Measurements from ENCODE around the gene FAM216A.
"Not testable (repeated sequence)": the region's sequence is repeated elsewhere in the genome, so short reads cannot be mapped to it uniquely, and the experiment has no call there.

Gene FAM216A

GRCh38 chr12:110468214-110469048, at the start of gene FAM216A, which contains the start of gene GPN3:
Gene FAM216A (plus strand): TSS chr12:110468845. CDS start chr12:110468876, 31 bp downstream.
Gene GPN3 (minus strand): TSS chr12:110468257. CDS start chr12:110468203, 54 bp downstream.
- peak; percentile 99 for DNase-seq (ENCODE audit: low read depth)

GRCh38 chr12:110420644-110421043, 48.0 kb upstream of the FAM216A start:
- not testable (repeated sequence) for DNase-seq (ENCODE audit: low read depth)

GRCh38 chr12:110421159-110421661, 47.4 kb upstream of the FAM216A start:
- DNase-seq (ENCODE audit: low read depth), result no peak

GRCh38 chr12:110421701-110422100, 46.9 kb upstream of the FAM216A start:
- no peak for DNase-seq (ENCODE audit: low read depth)

- no peak for DNase-seq (ENCODE audit: low read depth)
These were observed 44.4 kb upstream of the FAM216A start for GRCh38 chr12:110424237-110424636.

- no peak for DNase-seq (ENCODE audit: low read depth)
These were observed 42.2 kb upstream of the FAM216A start for GRCh38 chr12:110426406-110426805.

- DNase-seq (ENCODE audit: low read depth), result not testable (repeated sequence)
These were observed 39.0 kb upstream of the FAM216A start for GRCh38 chr12:110429676-110430075.

GRCh38 chr12:110431957-110432587, 36.6 kb upstream of the FAM216A start:
- DNase-seq (ENCODE audit: low read depth), result no peak

- peak; percentile 65 for DNase-seq (ENCODE audit: low read depth)
These were observed 32.4 kb upstream of the FAM216A start for GRCh38 chr12:110436231-110436630.

GRCh38 chr12:110444455-110444854, 24.2 kb upstream of the FAM216A start:
- DNase-seq (ENCODE audit: low read depth), result no peak

GRCh38 chr12:110449799-110450497, 18.7 kb upstream of the FAM216A start, which contains the start of gene ARPC3:
Gene ARPC3 (minus strand): TSS chr12:110450337. CDS start chr12:110450260, 77 bp downstream.
- peak; percentile 97 for DNase-seq (ENCODE audit: low read depth)

GRCh38 chr12:110451263-110451662, 17.4 kb upstream of the FAM216A start:
- DNase-seq (ENCODE audit: low read depth), result no peak

- no peak for DNase-seq (ENCODE audit: low read depth)
These were observed 14.9 kb upstream of the FAM216A start for GRCh38 chr12:110453569-110454296.

- no peak for DNase-seq (ENCODE audit: low read depth)
These were observed 9.9 kb upstream of the FAM216A start for GRCh38 chr12:110458756-110459155.

- DNase-seq (ENCODE audit: low read depth), result not testable (repeated sequence)
These were observed 7.5 kb upstream of the FAM216A start for GRCh38 chr12:110461189-110461588.

- no peak for DNase-seq (ENCODE audit: low read depth)
These were observed 3.6 kb upstream of the FAM216A start for GRCh38 chr12:110465024-110465423.

- not testable (repeated sequence) for DNase-seq (ENCODE audit: low read depth)
These were observed 2.9 kb upstream of the FAM216A start for GRCh38 chr12:110465765-110466164.

GRCh38 chr12:110466791-110467190, 1.9 kb upstream of the FAM216A start:
- DNase-seq (ENCODE audit: low read depth), result no peak

GRCh38 chr12:110467847-110468213, 815 bp upstream of the FAM216A start:
- DNase-seq (ENCODE audit: low read depth), result no peak

- no peak for DNase-seq (ENCODE audit: low read depth)
These were observed 6.8 kb downstream of the FAM216A start for GRCh38 chr12:110475426-110475825.

- DNase-seq (ENCODE audit: low read depth), result peak; percentile 66
These were observed 30.5 kb downstream of the FAM216A start for GRCh38 chr12:110498984-110499706.

Measured in ELR (cell line).